SK-N-MC (cell line): ENCODE data around the gene SLC39A13.

Source experiments
- EZH2 ChIP-seq: fragments of 200-600 bp; sonication (generic); IDR thresholded peaks from one replicate; pipeline ENCODE4 v1.6.1; 2017; ENCODE audit warnings: antibody characterized with exemption
- POLR2AphosphoS5 ChIP-seq: IDR thresholded peaks from 2 replicates; pipeline ENCODE4 v1.6.1; 2012; ENCODE audit warnings: mild to moderate bottlenecking, low read depth, low read length, borderline replicate concordance

DNA sequence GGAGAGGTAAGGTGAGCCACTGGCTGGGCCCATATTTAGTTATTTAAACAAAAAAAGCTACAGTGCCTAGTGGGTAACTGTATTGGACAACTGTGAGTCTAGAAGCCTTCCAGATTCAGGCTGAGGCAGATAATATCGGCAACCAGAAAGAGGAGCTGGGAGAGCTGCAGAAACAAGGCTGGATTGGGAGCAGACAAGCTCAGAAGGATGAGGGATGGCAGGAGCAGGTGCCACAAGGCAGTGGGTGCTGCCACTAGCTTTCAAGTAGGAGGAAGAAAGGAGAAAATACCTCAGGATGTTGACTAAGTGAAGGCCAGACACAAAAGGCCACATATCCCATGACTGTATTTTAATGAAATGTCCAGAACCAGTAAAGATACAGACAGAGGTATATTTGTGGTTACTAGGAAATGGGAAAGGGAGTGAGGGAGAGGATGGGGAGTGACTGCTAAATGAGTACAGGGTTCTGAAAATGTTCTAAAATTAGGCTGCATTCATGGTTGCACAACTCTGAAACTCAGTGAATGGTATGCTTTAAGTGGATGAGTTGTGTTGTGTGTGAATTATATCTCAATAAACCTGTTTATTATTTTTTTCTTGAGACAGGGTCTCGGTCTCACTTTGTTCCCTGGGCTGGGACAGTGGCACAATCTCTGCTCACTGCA, 52.3 kb downstream of the SLC39A13 start:
- 0 out of 2 replicates have a peak, but pooled peaks have one; percentile 13 for TF ChIP-seq POLR2AphosphoS5
- TF ChIP-seq EZH2: no peak
